ENCODE data around the gene RCCD1. TPM values are rescaled to one million over a fixed set of nuclear protein-coding genes. Genes with fewer than 3 reads are reported as not detected.

Gene RCCD1
- total RNA-seq, 2 donors from 2014 or later = 6.8 to 9.5 TPM

DNA sequence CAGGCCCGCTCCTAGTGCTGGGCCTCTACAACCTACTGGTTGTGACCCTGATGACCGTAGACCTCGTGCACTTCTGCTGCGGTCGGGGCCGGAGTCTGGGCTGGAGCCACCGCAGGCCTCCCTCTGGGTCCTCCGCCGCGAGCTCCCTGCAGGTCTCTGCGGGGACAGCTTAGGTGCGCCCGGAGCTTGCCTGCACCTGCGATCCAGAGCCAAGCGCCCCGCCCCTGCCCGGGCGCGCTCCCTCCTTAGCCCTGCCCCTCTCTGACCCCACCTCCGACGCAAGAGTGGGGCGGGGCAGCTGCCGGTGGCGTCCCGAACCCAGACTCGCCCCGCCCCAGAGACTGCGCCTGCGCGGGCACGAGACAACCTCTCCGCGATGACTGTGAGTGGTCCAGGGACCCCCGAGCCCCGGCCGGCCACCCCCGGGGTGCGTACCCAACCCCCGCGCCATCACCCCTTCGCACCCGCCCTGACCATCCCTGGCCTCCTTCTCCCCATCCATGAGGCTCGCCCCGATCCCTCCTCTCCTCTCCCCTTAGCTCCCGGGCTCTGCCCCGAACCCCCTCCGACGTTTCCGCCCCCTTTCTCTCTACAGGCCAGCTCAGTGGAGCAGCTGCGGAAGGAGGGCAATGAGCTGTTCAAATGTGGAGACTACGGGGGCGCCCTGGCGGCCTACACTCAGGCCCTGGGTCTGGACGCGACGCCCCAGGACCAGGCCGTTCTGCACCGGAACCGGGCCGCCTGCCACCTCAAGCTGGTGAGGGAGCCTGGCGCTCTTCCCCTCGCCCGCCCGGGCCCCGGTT is 19.5 kb upstream of the RCCD1 start, which contains the start of gene UNC45A:
UNC45A (plus strand) TSS at position 337 of the 803 bp plus-strand sequence; CDS start at position 377, 40 bp downstream.
- peak; percentile 88 for DNase-seq (ENCODE audit: low spot score)
- Histone ChIP-seq H3K27me3 (no peaks in the 10 kb centered on the region), H3K27ac (peak within 1 kb of the TSS; percentile 81 to 86), H3K36me3 (peaks cover 22% of the 10 kb centered on the region), H3K9me3 (no peaks in the 10 kb centered on the region), H3K4me1 (peaks cover 0 to 49% of the 10 kb centered on the region in 2 donors), H3K4me3 (peak within 1 kb of the TSS; percentile 62 to 80)
- TF ChIP-seq, protein P1, sequence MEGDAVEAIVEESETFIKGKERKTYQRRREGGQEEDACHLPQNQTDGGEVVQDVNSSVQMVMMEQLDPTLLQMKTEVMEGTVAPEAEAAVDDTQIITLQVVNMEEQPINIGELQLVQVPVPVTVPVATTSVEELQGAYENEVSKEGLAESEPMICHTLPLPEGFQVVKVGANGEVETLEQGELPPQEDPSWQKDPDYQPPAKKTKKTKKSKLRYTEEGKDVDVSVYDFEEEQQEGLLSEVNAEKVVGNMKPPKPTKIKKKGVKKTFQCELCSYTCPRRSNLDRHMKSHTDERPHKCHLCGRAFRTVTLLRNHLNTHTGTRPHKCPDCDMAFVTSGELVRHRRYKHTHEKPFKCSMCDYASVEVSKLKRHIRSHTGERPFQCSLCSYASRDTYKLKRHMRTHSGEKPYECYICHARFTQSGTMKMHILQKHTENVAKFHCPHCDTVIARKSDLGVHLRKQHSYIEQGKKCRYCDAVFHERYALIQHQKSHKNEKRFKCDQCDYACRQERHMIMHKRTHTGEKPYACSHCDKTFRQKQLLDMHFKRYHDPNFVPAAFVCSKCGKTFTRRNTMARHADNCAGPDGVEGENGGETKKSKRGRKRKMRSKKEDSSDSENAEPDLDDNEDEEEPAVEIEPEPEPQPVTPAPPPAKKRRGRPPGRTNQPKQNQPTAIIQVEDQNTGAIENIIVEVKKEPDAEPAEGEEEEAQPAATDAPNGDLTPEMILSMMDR (IDR thresholded peaks at IDR 0.05) = no peak

DNA sequence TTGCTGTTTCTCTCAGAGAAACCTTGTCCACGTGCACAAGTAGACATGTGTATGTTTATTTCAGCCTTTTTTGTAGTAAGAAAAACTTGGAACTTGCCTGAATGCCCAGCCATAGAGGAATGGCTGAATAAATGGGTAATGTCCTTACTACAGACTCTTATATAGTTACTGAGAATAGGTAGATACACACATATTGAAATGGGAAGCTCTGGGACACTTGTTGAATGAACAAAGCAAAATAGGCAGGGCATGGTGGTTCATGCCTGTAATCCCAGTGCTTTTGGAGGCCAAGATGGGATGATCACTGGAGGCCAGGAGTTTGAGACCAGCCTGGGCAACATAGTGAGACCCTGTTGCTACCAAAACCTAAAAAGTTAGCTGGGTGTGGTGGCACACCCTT is 17.9 kb upstream of the RCCD1 start:
- TF ChIP-seq, protein P1 (IDR thresholded peaks at IDR 0.05) = no peak
- peaks cover 0 to 33% of the 10 kb centered on the region in 2 donors for H3K4me1 ChIP-seq
- H3K9me3 ChIP-seq = no peaks in the 10 kb centered on the region
- no peak for DNase-seq (ENCODE audit: low spot score)
- no peak overlapping the region for H3K27ac ChIP-seq
- peaks cover 39% of the 10 kb centered on the region for H3K36me3 ChIP-seq
- H3K27me3 ChIP-seq = no peaks in the 10 kb centered on the region
- H3K4me3 ChIP-seq = no peak overlapping the region

DNA sequence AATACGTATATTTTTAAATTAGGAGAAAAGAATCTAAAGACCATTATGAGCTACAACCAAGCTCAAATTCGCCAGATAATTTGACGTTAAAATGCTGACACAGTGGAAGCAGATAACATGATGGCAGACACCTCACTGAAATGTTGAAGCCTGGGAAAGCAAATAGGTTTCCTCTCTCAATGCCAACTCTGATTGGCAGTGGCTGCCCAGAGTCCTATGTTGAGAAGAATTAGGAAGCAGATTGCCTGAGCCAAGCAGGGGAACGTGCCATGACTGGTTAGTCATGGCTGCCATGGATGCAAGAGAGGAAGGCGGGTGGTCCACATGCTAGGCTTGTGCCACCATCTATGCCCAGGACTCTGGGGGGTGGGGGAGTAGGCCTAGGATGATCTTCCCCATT is 16.4 kb upstream of the RCCD1 start:
- Histone ChIP-seq H3K36me3 (peaks cover 53% of the 10 kb centered on the region), H3K4me3 (no peak overlapping the region), H3K27me3 (no peaks in the 10 kb centered on the region), H3K4me1 (peaks cover 0 to 25% of the 10 kb centered on the region in 2 donors), H3K27ac (no peak overlapping the region), H3K9me3 (no peaks in the 10 kb centered on the region)
- TF ChIP-seq, protein P1 (IDR thresholded peaks at IDR 0.05) = no peak
- no peak for DNase-seq (ENCODE audit: low spot score)

DNA sequence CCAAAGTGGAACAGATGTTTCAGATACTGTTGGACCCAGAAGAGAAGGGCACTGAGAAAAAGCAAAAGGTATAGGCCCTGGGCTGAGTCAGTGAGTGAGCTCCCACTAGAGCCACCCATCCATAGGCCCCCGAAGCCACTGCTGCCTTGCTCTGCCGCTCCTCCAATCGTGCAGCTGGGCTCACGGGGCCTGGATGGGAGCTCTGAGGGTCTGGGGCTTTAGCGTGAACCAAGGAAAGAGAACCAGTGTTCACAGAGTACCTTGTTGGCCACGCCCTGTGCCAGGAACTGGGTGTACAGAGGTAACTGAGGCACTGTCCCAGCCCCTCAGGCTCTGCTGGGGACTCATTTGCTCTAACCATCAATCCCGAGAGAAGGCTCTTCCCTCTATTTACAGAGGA is 14.9 kb upstream of the RCCD1 start:
- no peak for DNase-seq (ENCODE audit: low spot score)
- no peak overlapping the region for H3K27ac ChIP-seq

DNA sequence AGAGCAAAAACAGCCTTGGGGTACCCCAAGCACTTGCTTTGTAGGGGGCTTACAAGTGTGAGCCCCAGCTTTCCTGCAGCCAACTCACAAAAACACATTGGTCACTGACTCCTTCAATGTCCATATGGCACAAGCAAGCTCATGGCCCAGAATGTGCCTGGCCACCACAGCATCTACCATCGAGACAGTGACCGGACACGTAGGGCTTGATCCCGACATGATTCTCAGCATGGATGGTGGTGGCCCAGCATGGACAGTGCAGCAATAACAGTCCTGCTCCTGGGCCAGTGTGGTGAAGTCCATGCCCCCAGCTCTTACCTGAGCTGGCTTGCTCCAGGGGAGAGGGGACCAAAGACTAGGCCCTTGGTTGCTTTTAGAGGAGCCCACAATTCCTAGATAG is 13.6 kb upstream of the RCCD1 start:
- peaks cover 0 to 8% of the 10 kb centered on the region in 2 donors for H3K4me1 ChIP-seq
- H3K27ac ChIP-seq = no peak overlapping the region
- DNase-seq (ENCODE audit: low spot score) = no peak
- no peaks in the 10 kb centered on the region for H3K9me3 ChIP-seq
- H3K4me3 ChIP-seq = no peak overlapping the region
- TF ChIP-seq, protein P1 (IDR thresholded peaks at IDR 0.05) = no peak
- no peaks in the 10 kb centered on the region for H3K27me3 ChIP-seq
- peaks cover 76% of the 10 kb centered on the region for H3K36me3 ChIP-seq

More for the DNA sequence above, 14.9 kb upstream of the RCCD1 start:
- Histone ChIP-seq H3K36me3 (peaks cover 68% of the 10 kb centered on the region), H3K4me3 (no peak overlapping the region), H3K9me3 (no peaks in the 10 kb centered on the region), H3K27me3 (no peaks in the 10 kb centered on the region), H3K4me1 (peaks cover 0 to 15% of the 10 kb centered on the region in 2 donors)
- TF ChIP-seq, protein P1 (IDR thresholded peaks at IDR 0.05) = no peak

Data from right atrium auricular region (tissue), 2 donors.